NCI-H1048 (cell line): ENCODE data around the gene PLTP.
"Not testable (repeated sequence)": the region's sequence is repeated elsewhere in the genome, so short reads cannot be mapped to it uniquely, and the experiment has no call there.

Experiments
- DNase-seq: peaks from one replicate; lab custom pipeline; 2025; lab: John Stamatoyannopoulos, UW

Gene PLTP

DNA sequence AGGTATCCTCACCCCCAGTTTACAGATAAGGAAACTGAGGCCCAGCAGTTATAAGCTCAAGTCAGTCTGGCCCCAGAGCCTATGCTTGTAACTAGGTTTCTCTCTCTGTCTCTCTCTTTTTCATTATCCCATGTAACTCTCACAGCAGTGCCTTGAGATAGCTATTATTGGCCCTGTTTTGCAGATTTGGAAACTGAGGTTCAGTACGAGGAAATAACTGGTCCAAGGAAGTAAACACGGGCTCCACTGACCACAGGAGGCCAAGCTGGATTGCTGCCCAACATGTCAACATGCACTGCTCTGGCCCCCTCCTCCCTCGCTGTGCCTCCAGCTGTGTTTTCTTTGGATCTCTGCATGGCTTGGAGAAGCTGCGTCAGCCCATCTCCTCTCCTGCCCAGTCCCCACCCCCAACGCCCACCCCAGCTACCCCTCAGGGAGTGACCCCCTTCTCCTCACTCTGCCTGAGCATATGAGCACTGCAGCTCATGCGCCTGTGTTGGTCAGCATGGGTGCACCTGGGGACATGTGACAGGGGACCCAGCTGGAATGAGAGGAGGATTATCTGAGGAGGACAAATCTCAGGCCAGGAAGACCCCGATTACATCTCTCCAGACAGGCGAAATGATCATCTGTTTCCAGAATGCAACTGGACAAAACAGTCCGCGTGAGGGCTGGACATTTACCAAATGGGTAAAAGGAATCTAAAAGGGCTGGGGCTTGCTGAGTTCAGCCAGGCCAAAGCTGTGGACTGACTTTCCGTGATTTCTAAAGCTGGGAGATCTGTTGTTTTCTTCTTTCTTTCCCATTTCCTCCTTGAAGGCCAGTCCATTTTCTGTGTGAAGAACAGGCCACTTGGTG is 7.8 kb upstream of the PLTP start:
- no peak for DNase-seq

DNA sequence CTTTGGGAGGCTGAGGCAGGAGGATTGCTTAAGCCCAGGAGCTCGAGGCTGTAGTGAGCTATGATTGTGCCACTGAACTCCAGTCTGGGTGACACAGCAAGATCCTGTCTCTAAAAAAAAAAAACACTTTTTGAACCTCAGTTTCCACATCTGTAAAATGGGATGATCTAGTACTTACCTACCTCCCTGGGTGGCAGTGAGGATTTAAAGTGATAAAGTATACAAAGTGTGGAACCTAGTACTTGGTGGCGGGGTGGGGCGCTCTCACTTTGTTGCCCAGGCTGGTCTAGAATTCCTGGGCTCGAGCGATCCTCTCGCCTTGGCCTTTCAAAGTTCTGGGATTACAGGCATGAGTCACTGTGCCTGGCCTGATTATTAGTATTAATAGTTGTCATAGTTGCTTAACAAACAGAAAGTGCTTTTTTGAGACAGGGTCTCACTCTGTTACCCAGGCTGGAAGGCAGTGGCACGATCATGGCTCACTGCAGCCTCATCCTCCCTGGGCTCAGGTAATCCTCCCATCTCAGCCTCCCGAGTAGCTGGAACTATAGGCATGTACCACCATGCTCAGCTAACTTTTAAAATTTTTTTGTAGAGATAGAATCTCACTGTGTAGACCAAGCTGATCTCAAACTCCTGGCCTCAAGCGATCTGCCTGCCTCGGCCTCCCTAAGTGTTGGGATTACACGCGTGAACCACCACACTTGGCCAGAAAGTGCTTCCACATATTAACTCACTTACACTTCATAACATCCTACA is 7.0 kb upstream of the PLTP start:
- no peak for DNase-seq

DNA sequence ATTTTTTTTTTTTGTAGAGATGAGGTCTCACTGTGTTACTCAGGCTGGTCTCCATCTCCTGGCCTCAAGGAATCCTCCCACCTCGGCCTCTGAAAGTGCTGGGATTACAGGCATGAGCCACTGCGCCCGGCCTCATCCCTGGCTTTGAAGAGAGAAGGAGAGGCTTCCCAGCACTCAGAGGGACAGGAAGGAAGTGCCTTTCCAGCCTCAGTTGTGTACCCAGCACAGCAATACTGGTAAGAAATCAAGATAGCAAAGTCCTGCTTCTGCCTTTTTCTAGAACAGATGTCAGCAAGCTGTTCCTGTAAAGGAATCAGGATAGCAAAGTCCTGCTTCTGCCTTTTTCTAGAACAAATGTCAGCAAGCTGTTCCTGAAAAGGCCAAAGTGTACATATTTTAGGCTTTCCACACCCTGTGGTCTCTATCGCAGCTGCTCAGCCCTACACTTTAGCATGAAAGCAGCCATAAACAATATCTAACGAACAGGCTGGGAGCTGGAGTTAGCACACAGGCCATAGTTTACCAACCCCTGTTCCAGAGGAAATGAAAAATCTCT is 6.3 kb upstream of the PLTP start:
- no peak for DNase-seq

DNA sequence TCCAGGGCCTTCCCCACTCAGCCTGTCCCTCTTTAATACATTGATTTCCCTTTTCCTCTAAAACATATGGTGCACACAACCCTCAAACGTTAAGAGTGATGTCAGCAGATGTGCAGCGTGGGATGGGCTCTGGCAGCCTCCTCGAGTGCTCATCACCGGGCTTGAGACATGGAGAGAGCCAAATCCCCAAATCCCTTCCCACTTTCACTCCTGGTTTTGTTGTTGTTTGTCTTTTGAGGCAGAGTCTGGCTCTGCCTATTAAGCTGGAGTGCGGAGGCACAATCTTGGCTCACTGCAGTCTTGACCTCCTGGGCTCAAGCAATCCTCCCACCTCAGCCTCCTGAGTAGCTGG is 5.8 kb upstream of the PLTP start:
- no peak for DNase-seq

DNA sequence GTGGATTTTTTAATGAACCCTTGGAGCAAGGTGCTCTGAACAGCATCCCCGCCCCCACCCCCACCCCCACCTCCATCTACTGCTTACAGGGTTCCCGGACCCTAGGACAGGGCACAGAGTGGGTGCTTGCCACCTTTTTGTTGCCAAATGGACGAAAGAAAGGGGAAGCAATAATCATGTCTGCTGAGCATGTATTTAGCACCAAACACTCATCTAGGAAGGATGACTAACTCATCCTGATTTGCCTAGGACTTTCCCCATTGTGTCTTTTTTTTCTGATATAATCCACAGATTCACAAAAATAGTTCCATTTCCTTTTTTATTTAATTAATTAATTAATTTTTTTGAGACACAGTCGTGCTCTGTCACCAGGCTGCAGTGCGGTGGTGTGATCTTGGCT is 1.2 kb upstream of the PLTP start:
- no peak for DNase-seq

DNA sequence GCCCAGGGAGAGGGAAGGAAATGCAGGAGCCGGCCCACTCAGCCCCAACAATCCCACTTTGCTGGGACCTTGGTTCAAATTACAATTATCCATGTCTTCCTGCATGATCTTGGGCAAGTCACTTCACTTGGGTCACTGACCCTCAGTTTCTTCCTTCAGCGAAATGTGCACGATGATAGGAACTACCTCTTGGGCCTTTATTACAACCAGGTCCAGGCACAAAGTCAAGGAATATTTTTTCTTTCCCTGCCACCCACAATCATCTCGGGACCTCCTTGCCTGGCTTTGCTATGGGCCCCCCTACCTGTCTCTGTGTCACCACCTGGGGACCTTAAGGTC is 358 bp upstream of the PLTP start:
- no peak for DNase-seq

DNA sequence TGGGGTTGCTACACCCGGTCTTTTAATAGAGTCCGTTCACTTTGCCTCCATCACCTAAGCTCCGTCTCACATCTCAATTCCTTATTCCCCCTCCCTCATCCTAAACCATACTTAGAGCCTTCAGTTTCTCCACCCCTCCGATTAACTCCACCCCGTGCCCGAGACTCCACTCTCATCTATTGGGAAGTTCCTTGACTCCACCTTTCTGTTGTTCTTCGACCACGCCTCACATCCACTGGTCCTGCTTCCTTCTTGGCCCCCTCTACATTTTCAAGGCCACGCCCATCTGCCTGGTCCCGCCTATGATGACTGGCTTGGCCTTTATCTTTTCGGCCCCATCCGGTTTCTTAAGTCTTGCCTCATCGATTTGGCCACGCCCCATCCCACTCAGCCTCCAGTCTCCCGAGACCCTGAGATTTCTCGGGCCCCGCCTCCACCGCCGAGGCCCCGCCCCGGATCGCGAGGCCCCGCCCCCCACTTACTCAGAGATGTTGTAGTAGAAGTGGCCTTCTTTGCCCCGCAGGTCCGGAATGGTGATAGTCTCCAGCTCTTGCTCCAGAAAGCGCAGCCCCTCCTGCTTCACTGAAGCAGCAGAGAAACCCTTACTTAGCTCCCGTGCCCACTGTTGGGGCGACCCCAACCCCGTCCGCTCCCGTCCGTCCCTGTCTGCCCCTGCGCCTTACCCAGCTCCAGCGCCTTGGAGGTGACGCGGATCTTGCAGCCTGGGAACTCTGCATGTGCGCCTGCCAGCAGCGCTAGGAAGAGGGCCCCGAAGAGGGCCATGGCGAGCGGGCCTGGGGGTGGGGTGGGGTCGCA is 1.1 kb downstream of the PLTP start:
- DNase-seq = peak; percentile 91

DNA sequence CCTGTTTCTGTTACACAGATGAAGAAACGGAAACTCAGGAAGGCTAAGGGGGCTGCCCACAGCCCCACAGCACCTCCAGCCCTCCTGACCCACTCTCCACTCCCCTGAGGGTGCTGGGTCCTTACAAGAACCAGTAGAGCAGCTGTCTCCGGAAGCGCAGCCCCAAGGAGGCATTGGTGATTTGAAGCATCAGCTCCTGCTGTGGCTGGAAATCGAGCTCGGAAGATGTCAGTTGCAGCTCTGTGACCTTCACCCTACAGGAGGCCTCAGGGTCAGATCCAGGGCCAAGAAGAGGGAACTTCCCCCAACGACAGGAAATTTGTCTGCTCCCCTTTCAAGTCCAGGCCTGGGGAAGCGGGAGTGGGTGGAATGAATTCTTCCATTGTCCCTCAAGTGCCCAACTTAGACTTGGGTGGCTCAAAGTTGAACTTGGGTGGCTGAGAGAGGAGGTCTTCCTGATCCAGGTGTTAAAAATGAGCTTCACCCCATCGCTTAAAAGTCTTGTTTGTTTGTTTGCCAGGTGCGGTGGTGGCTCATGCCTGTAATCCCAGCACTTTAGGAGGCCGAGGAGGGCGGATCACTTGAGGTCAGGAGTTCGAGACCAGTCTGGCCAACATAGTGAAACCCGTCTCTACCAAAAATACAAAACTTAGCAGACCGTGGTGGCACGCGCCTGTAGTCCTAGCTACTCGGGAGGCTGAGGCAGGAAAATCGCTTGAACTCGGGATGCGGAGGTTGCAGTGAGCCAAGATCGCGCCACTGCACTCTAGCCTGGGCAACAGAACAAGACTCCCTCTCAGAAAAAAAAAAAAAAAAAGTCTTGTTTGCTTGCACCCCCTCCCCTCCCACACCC is 1.9 kb downstream of the PLTP start:
- DNase-seq = no peak

DNA sequence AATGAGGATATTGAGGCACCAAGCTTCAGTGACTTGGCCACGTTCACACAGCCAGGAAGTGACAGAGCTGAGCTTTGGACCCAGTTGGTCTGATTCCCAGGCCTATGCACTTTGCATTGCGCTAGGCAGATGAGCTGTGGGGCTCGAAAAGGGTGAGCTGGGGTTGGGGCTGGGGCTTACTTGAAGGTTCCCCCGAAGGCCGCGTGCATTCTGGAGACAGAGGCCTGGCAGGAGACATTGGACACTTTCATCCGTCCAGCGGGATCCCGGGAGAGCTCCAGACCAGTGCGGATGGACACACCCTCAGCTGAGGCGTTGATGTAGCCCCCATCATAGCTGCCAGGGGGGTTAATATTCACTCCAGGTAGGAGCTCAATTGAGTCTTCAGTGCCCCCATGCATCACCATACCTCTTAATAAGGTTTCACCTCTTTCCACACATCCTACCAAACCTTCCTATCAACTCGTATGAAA is 2.6 kb downstream of the PLTP start:
- DNase-seq = no peak

DNA sequence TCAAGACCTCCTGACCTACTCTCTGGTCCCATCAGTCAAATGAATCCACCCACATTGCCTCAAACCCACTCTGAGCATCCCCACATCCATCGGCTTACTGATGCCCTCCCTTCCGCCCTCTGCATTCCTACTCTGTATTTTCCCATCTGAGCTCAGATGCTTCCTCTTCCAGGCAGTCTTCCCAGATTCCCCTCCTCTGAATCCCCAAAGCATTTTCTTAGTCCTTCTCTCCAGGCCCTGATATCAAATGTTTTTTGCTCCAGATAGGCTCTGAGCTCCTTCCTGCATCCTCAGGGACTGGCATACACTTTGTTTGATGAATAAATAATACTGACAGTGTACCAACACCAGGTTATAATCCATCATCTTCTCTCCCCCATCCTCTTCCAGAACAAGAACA is 3.9 kb downstream of the PLTP start:
- no peak for DNase-seq

DNA sequence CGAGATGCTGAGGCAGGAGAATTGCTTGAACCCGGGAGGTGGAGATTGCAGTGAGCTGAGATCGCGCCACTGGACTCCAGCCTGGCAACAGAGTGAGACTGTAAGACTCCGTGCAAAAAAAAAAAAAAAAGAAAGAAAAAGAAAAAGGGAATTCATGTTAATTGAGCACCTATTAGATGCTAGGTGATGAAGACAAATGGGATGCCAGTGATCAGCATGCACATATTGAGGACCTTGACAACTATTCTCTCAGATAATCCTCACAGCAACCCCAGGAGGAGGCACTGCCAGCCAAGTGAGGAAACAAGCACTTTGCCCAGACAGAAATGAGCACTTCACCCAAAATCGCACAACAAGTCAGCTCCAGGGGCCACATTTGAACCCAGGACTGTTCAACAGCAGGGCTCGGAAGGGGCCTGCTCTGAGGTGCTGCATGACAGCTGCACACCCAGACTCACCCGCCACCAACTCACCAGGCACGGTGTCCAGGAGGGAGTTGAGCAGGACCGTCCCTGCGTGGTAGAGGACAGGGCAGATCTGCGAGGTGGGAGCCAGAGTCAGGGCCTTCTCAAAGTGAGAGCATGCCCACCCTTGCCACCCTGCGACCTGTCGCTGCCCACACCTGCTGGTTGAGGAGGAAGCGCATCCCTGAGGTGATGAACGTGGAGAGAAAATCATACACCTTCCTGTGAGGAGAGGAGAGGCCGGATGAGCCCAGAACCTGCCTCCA is 4.6 kb downstream of the PLTP start:
- DNase-seq = no peak

DNA sequence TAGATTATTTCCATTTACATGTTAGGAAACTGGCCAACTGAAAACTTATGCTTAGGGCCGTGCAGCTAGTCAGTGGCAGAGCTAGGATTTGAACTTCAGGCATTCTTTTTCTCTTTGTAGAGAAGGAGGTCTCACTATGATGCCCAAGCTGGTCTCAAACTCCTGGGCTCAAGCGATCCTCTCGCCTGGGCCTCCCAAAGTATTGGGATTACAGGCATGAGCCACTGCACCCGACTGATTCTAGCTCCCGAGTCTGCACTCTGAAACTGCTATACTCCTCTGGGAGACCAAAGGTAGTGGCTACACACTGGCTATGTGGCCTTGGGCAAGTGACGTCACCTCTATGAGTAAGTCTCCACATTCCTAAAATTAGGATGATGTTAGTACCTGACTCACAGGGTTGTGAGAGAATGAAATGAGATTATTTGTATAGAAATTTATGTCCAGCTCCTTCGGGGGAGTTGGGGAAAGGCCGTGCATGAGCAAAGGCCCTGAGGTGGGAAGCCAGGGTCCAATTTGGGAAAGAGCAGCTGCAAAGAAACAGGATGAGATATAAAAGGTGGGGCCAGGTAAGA is 6.4 kb downstream of the PLTP start:
- no peak for DNase-seq

DNA sequence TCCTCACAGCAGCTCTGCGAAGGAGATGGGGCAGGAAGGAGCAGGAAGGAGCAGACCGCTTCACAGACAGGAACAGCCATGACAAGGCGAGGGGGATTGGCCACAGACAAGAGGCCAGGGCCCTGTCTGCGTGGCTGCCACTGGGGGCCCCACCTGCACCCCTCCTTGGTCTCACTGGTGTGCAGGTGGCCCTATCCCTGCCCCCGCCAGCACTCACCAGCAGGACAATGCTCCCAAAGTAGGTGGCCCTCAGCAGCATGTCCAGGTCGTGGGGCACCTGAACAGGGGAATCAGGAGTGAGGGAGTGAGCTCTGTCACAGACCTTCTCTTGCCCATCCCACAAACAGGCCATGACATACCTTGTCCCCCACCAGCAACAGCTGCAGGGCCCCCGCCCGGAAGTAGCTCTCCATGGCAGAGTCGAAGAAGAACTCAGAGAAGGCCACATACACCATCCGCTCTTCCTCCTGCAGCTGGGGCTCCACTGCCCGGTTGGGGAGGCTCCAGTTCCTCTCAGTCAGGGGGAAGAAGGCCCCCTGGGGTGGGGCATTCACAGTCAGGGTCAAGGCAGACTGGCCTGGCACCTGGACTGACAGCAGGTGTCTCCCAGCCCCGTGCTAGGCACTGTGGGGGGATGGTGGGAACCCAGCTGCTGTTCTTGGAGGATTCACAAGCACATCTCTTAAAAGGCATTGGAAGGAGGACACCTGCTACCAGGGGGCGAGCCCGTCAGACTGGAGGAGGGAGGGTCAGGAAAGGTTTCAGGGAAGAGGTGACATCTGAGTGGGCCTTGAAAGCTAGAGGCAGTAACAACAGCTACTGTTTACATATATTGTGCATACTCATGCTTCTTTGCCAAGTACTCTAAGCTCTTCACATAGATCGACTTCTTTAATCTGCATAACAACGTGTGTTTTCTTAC is 7.1 kb downstream of the PLTP start:
- DNase-seq = no peak

DNA sequence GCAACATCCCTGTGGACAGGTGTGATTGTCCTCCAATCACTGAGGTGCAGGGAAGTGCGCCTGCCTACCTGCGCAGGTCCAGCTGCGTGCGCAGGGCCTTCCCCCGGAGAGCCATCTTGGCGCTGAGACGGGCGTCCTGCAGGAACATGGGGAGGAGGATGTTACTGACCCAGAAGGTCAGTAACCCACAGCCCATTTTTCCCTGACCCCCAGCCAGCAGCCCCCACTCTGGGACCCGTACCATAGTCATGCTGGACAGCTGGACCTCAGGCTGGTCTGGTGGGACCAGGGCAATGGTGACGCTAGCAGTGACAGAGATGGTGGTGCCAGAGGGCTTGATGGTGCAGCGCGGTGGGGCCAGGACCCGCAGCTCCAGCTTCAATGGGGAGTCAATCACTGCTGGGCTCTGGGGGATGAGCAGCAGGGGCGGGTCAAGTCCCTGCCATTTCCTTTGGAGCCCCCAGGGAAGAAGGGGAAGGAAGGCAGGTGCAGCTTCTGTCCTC is 9.7 kb downstream of the PLTP start:
- no peak for DNase-seq

DNA sequence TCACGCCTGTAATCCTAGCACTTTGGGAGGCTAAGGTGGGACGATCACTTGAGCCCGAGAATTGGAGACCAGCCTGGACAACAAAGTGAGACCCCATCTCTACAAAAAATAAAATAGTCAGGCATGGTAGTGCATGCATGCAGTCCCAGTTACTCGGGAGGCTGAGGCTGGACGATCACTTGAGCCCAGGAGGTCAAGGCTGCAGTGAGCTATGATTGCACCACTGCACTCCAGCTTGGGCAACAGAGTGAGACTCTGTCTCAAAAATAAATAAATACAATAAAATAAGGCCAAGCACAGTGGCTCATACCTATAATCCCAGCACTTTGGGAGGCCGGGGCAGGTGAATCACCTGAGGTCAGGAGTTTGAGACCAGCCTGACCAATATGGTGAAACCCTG is 10.6 kb downstream of the PLTP start:
- not testable (repeated sequence) for DNase-seq

DNA sequence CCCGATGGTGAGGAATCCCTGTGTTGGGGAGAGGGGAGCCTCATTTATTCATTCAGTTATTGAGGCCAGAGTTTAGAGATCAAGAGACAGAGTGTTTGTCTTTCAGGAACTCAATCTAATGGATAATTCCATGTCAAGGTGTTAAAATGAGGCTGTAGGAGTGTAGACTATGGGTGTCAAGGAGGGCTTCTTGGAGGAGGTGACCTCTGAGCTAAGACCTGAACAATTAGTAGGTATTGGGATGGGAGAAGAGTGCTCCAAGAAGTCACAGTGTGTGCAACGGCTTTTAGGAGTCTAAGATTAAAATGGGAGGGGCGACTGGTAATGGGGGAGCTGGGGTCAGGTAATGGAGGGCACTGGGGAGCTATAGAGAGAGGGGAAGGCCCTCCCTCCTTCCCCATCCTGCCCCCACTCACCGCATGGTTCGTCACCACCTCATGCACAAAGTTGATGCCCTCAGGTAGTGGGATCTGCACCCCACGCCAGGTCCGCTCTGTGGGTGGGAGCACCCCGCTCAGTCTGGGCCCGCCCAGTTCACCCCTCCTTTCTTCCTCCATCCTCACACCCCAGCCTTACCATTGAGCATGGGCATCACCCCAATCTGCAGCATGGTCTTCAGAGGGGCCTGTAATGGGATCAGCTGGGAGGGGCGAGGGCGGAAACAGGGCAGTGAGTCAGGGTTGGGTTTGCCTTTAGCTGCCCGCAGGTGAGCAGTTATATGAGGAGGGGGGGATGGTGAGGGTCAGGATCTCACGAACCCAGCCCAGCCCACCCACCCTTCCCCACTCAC is 12.7 kb downstream of the PLTP start:
- DNase-seq = no peak

DNA sequence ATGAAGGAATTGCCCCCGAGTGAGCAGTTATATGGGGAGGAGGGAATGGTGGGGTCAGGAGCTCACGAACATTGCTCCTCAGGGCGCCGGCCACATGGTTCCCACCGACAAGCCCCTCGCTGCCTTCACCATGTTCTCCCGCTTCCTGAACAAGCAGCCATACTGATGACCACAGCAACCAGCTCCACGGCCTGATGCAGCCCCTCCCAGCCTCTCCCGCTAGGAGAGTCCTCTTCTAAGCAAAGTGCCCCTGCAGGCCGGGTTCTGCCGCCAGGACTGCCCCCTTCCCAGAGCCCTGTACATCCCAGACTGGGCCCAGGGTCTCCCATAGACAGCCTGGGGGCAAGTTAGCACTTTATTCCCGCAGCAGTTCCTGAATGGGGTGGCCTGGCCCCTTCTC is 13.7 kb downstream of the PLTP start:
- DNase-seq = no peak

DNA sequence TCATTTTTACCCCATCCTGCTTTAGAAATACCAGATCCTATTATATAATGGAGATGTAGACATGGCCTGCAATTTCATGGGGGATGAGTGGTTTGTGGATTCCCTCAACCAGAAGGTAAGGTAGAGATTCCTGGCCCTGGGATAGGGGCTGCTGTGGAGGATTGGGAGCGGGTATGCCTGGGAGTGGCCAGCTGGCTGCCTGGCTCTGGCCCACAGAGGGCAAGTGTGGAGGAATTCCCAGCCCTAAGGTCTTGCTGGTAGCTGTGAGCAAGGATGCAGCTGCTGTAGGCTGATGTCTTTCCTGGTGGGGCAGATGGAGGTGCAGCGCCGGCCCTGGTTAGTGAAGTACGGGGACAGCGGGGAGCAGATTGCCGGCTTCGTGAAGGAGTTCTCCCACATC is 14.3 kb downstream of the PLTP start:
- no peak for DNase-seq
